SK-N-SH (cell line): ENCODE measurements around the gene PLSCR3. TPM values are rescaled to one million over a fixed set of nuclear protein-coding genes. Genes with fewer than 3 reads are reported as not detected.
"Not testable (repeated sequence)": the region's sequence is repeated elsewhere in the genome, so short reads cannot be mapped to it uniquely, and the experiment has no call there.

ENCODE experiments used
- CTCF ChIA-PET: fragments of 300-600, 350-600 bp; formaldehyde crosslinking; extraction: SDS; loops from one replicate; lab custom pipeline; 2021; lab: Yijun Ruan, JAX
- POLR2A ChIA-PET: fragments of 350-600 bp; sonication (Branson Sonifier 250); formaldehyde crosslinking; extraction: SDS; loops from one replicate; lab custom pipeline; 2020; ENCODE audit warnings: antibody characterized with exemption, inconsistent platforms; lab: Yijun Ruan, JAX
- DNase-seq: peaks from one replicate; pipeline ENCODE4 v3.0.0; 2012
- H2AFZ ChIP-seq: fragments of 200-600 bp; sonication (generic); 2 replicates; pipeline ENCODE4 v1.8.1; 2016; ENCODE audit warnings: antibody characterized with exemption, mild to moderate bottlenecking, low read depth
- H3F3A ChIP-seq: fragments of 200-600 bp; sonication (generic); replicated peaks from 2 replicates; pipeline ENCODE3; 2016; ENCODE audit warnings: antibody characterized with exemption, mild to moderate bottlenecking; ENCODE audit not compliant: insufficient read depth
- H3K27ac ChIP-seq, 2 experiments: fragments of 200-500 bp in 1 of 2; fragments of 200-600 bp in 1 of 2; sonication (Bioruptor generic) in 1 of 2; sonication (generic), shearing (Covaris generic) in 1 of 2; 2 replicates each; pipeline versions ENCODE4 v1.5.1 to v1.6.1; 2014 to 2016; ENCODE audit warnings: low read depth in 2 of 2, inconsistent platforms in 1 of 2, low read length in 1 of 2, mild to moderate bottlenecking in 1 of 2, mixed read lengths in 1 of 2
- H3K27me3 ChIP-seq: fragments of 200-600 bp; sonication (generic), shearing (Covaris generic); 2 replicates; pipeline ENCODE4 v1.6.1; 2016; ENCODE audit warnings: mixed run types; ENCODE audit not compliant: insufficient read depth
- H3K36me3 ChIP-seq, 2 experiments: fragments of 200-500 bp in 1 of 2; fragments of 200-600 bp in 1 of 2; sonication (Bioruptor generic) in 1 of 2; sonication (generic) in 1 of 2; replicated peaks in 1 of 2; 2 replicates each; pipeline versions ENCODE3 to v1.5.1; 2014 to 2016; ENCODE audit warnings: low read length in 1 of 2, mild to moderate bottlenecking in 1 of 2; ENCODE audit not compliant: insufficient read depth in 2 of 2, control insufficient read depth in 1 of 2
- H3K4me1 ChIP-seq, 2 experiments: fragments of 200-500 bp in 1 of 2; fragments of 200-600 bp in 1 of 2; sonication (Bioruptor generic) in 1 of 2; sonication (generic), shearing (Covaris generic) in 1 of 2; 2 replicates each; pipeline versions ENCODE4 v1.5.1 to v1.6.1; 2014 to 2016; ENCODE audit warnings: low read depth in 1 of 2, low read length in 1 of 2, mixed run types in 1 of 2; ENCODE audit not compliant: insufficient read depth in 2 of 2, control insufficient read depth in 1 of 2
- H3K4me2 ChIP-seq: fragments of 200-600 bp; sonication (generic), shearing (Covaris generic); 2 replicates; pipeline ENCODE4 v1.6.1; 2017; ENCODE audit warnings: mixed run types
- H3K4me3 ChIP-seq, 2 experiments: fragments of 200-500 bp in 1 of 2; fragments of 200-600 bp in 1 of 2; sonication (Bioruptor generic) in 1 of 2; sonication (generic), shearing (Covaris generic) in 1 of 2; 2 replicates each; pipeline versions ENCODE4 v1.5.1 to v1.8.1; 2014 to 2016; ENCODE audit warnings: low read depth in 2 of 2, inconsistent platforms in 1 of 2, low read length in 1 of 2, mild to moderate bottlenecking in 1 of 2, mixed read lengths in 1 of 2, moderate library complexity in 1 of 2
- H3K79me2 ChIP-seq: fragments of 200-600 bp; sonication (generic); 2 replicates; pipeline ENCODE4 v1.8.1; 2017; ENCODE audit warnings: mild to moderate bottlenecking; ENCODE audit not compliant: insufficient read depth
- H3K9ac ChIP-seq: fragments of 200-600 bp; sonication (generic); 2 replicates; pipeline ENCODE4 v1.6.1; 2017; ENCODE audit warnings: mixed run types
- H3K9me2 ChIP-seq: fragments of 200-600 bp; sonication (generic); 2 replicates; pipeline ENCODE4 v1.6.1; 2017; ENCODE audit warnings: mixed run types
- H3K9me3 ChIP-seq: fragments of 200-600 bp; sonication (generic); 2 replicates; pipeline ENCODE4 v1.6.1; 2017; ENCODE audit warnings: mixed run types, mild to moderate bottlenecking, moderate library complexity
- H4K20me1 ChIP-seq: fragments of 200-600 bp; sonication (generic); 2 replicates; pipeline ENCODE4 v1.6.1; 2017; ENCODE audit warnings: mild to moderate bottlenecking, mixed run types; ENCODE audit not compliant: insufficient read depth
- CHD2 ChIP-seq: fragments of 150-350 bp; IDR thresholded peaks from 2 replicates; pipeline ENCODE4 v1.6.1; 2018; ENCODE audit warnings: low read length; ENCODE audit not compliant: partially characterized antibody
- ELF1 ChIP-seq: IDR thresholded peaks from 2 replicates; pipeline ENCODE4 v1.4.0; 2012
- NFIC ChIP-seq: IDR thresholded peaks from 2 replicates; pipeline ENCODE4 v1.4.0; 2012; ENCODE audit warnings: borderline replicate concordance
- RCOR1 ChIP-seq: fragments of 150-350 bp; IDR thresholded peaks from 2 replicates; pipeline ENCODE4 v1.6.1; 2017; ENCODE audit warnings: antibody characterized with exemption, low read length
- REST ChIP-seq: IDR thresholded peaks from 2 replicates; pipeline ENCODE4 v1.6.1; 2012; ENCODE audit warnings: mild to moderate bottlenecking, low read depth, low read length, moderate library complexity
- RFX5 ChIP-seq: IDR thresholded peaks from 2 replicates; pipeline ENCODE4 v1.6.1; 2012; ENCODE audit warnings: mild to moderate bottlenecking, improper control_type of control experiment, low read length
- RXRA ChIP-seq: IDR thresholded peaks from 2 replicates; pipeline ENCODE4 v1.4.0; 2012; ENCODE audit warnings: low read depth, mild to moderate bottlenecking, borderline replicate concordance
- TCF12 ChIP-seq: IDR thresholded peaks from 2 replicates; pipeline ENCODE4 v1.4.0; 2012
- WGBS: methylation state at CpG from one replicate; pipeline ENCODE4 v1.1.6; 2017; ENCODE audit warnings: low lambda C conversion rate; 5-methylcytosine and 5-hydroxymethylcytosine counted together
- polyA plus RNA-seq, 3 experiments: library from polyadenylated mRNA; depleted of rRNA; stranded (reverse); fragments of >200 nt; gene quantifications; 2 replicates each; pipeline ENCODE4 v1.2.3, GENCODE V29; 2012
- TF ChIP-seq, protein P1 (sequence below): IDR thresholded peaks from 2 replicates; pipeline ENCODE4 v1.4.0; 2012; ENCODE audit warnings: low read depth

The PLSCR3 gene
- polyA plus RNA-seq, 1 of the 3 experiments (the other 2 are of a cell fraction), result 95.0 TPM

GRCh38 chr17:7367918-7368598 lies 26.3 kb downstream of the PLSCR3 start (continued):
- TF ChIP-seq REST, result no peak
- TF ChIP-seq RXRA, result no peak

GRCh38 chr17:7367083-7367482 lies 27.2 kb downstream of the PLSCR3 start:
- H3K27me3 ChIP-seq, result no peaks in the 10 kb centered on the region
- ChIA-PET POLR2A (no interaction called here), CTCF (no interaction called here)
- H3K27ac ChIP-seq, result no peak overlapping the region
- no peaks in the 10 kb centered on the region for H3K9me3 ChIP-seq
- DNase-seq, result no peak
- no peak overlapping the region for H2AFZ ChIP-seq
- H4K20me1 ChIP-seq, result no peaks in the 10 kb centered on the region
- no peak for TF ChIP-seq NFIC
- TF ChIP-seq, protein P1, sequence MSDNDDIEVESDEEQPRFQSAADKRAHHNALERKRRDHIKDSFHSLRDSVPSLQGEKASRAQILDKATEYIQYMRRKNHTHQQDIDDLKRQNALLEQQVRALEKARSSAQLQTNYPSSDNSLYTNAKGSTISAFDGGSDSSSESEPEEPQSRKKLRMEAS, result no peak
- TF ChIP-seq RCOR1, result no peak
- no peak for TF ChIP-seq TCF12
- TF ChIP-seq RFX5, result no peak
- TF ChIP-seq CHD2, result no peak
- no peak for TF ChIP-seq ELF1
- H3K9ac ChIP-seq, result no peak overlapping the region
- no peaks in the 10 kb centered on the region for H3K9me2 ChIP-seq
- WGBS, result 92% methylated on average over 5 of the region's 8 CpGs
- H3F3A ChIP-seq, result no peaks in the 10 kb centered on the region
- H3K4me2 ChIP-seq, result no peak overlapping the region
- H3K4me1 ChIP-seq, result no peaks in the 10 kb centered on the region; a peak in 1 of 4 replicates
- H3K36me3 ChIP-seq, result no peaks in the 10 kb centered on the region
- no peak overlapping the region for H3K4me3 ChIP-seq
- H3K79me2 ChIP-seq, result no peaks in the 10 kb centered on the region

GRCh38 chr17:7365963-7366362 lies 28.4 kb downstream of the PLSCR3 start:
- POLR2A ChIA-PET, H3K27me3 ChIP-seq, H3K27ac ChIP-seq, DNase-seq, H4K20me1 ChIP-seq, H3K9me3 ChIP-seq, H3K4me3 ChIP-seq, H3K79me2 ChIP-seq, H2AFZ ChIP-seq, H3K9me2 ChIP-seq, H3K4me1 ChIP-seq, H3K9ac ChIP-seq, H3K36me3 ChIP-seq, H3K4me2 ChIP-seq, H3F3A ChIP-seq: not testable (repeated sequence)
- 83% methylated on average over 6 of the region's 7 CpGs for WGBS
- CTCF ChIA-PET, result interaction anchor here (0.6 to 2.2 kb wide), 2 partner anchors 10 to 41 kb away, joined by 3 to 16 read pairs; partner anchors contain the start of gene TMEM95
